HepG2 (cell line): ENCODE data around the gene LIN28A. TPM values are rescaled to one million over a fixed set of nuclear protein-coding genes. Genes with fewer than 3 reads are reported as not detected.

ENCODE experiments used
- CBX2 ChIP-seq, 2 experiments: fragments of 200-600 bp in 1 of 2; sonication (generic); formaldehyde crosslinking in 1 of 2; IDR thresholded peaks; 2 replicates each; pipeline versions ENCODE4 v1.7.0 to v1.8.1; 2018 to 2022; ENCODE audit warnings: low read depth in 2 of 2, low read length in 1 of 2, mild to moderate bottlenecking in 1 of 2, missing genetic modification reagents in 1 of 2
- HCFC1 ChIP-seq: fragments of 150-350 bp; IDR thresholded peaks from 2 replicates; pipeline ENCODE4 v1.6.1; 2014; ENCODE audit warnings: low read depth, low read length
- MED8 ChIP-seq: sonication (generic); formaldehyde crosslinking; IDR thresholded peaks from 2 replicates; pipeline ENCODE4 v1.8.1; 2023; ENCODE audit warnings: mild to moderate bottlenecking, missing genetic modification reagents; ENCODE audit not compliant: insufficient replicate concordance
- PCBP2 ChIP-seq: fragments of 200-400 bp; formaldehyde crosslinking; optimal IDR thresholded peaks from 2 replicates; pipeline ENCODE3; 2018; ENCODE audit warnings: low read length, low read depth; ENCODE audit not compliant: poor library complexity, severe bottlenecking
- PLRG1 ChIP-seq: fragments of 450-650 bp; conservative IDR thresholded peaks from 2 replicates; pipeline ENCODE4 v1.6.1; 2016
- PRMT3 ChIP-seq: sonication (generic); formaldehyde crosslinking; IDR thresholded peaks from 2 replicates; pipeline ENCODE4 v1.8.1; 2022; ENCODE audit warnings: low read depth, mild to moderate bottlenecking, moderate library complexity, missing genetic modification reagents, borderline replicate concordance
- RORA ChIP-seq: sonication (generic); formaldehyde crosslinking; IDR thresholded peaks from 2 replicates; pipeline ENCODE4 v1.5.0; 2020; ENCODE audit warnings: mild to moderate bottlenecking, missing genetic modification reagents, moderate library complexity
- SRSF4 ChIP-seq: fragments of 200-400 bp; formaldehyde crosslinking; IDR thresholded peaks from one replicate; pipeline ENCODE4 v1.6.1; 2018; ENCODE audit warnings: mild to moderate bottlenecking, low read depth, low read length, moderate library complexity; ENCODE audit not compliant: poor library complexity, severe bottlenecking
- ZFP82 ChIP-seq: sonication (generic); formaldehyde crosslinking; IDR thresholded peaks from 2 replicates; pipeline ENCODE4 v1.5.1; 2020; ENCODE audit warnings: mild to moderate bottlenecking, missing genetic modification reagents, borderline replicate concordance
- ZFX ChIP-seq: sonication (generic); formaldehyde crosslinking; IDR thresholded peaks from 2 replicates; pipeline ENCODE4 v1.4.0; 2020; ENCODE audit warnings: mild to moderate bottlenecking, low read depth, missing genetic modification reagents, moderate library complexity
- ZNF180 ChIP-seq: sonication (generic); formaldehyde crosslinking; IDR thresholded peaks from 2 replicates; pipeline ENCODE4 v1.4.0; 2020; ENCODE audit warnings: low read depth, missing genetic modification reagents, borderline replicate concordance
- ZNF292 ChIP-seq: sonication (generic); formaldehyde crosslinking; IDR thresholded peaks from 2 replicates; pipeline ENCODE4 v1.8.1; 2022; ENCODE audit warnings: mild to moderate bottlenecking, low read depth, missing genetic modification reagents, borderline replicate concordance
- ZNF841 ChIP-seq: sonication (generic); formaldehyde crosslinking; IDR thresholded peaks from 2 replicates; pipeline ENCODE4 v1.8.1; 2023; ENCODE audit warnings: missing genetic modification reagents, borderline replicate concordance
- polyA plus RNA-seq, 8 experiments: library from polyadenylated mRNA; depleted of rRNA in 3 of 8; stranded (reverse) in 7 of 8; unstranded in 1 of 8; fragments of >200 nt; fragmentation: Illumina TruSeq in 4 of 8; extraction: Trizol in 4 of 8; gene quantifications; 2 replicates each; pipeline versions ENCODE4 v1.2.1 to v1.2.3, GENCODE V29; 2011 to 2016; ENCODE audit warnings: low read depth in 4 of 8, missing spikeins in 1 of 8, mixed read lengths in 1 of 8; ENCODE audit not compliant: insufficient read depth in 1 of 8
- total RNA-seq, 5 experiments: library from RNA; depleted of rRNA; stranded (reverse); fragments of >200 nt; fragmentation: Illumina TruSeq; extraction: Trizol; gene quantifications; 2 replicates each; pipeline ENCODE4 v1.2.3, GENCODE V29; 2016; ENCODE audit warnings: low read depth in 1 of 5
- TF ChIP-seq, protein P1 (sequence below): sonication (generic); formaldehyde crosslinking; IDR thresholded peaks from one replicate; pipeline ENCODE4 v1.5.1; 2020; ENCODE audit warnings: mild to moderate bottlenecking, missing genetic modification reagents; ENCODE audit errors: not compliant biosample characterization
- TF ChIP-seq, protein P2 (sequence below): sonication (generic); formaldehyde crosslinking; IDR thresholded peaks from 2 replicates; pipeline ENCODE4 v1.4.0; 2020; ENCODE audit warnings: missing genetic modification reagents, low read depth, mild to moderate bottlenecking, borderline replicate concordance
- TF ChIP-seq, protein P3 (sequence below): sonication (generic); formaldehyde crosslinking; IDR thresholded peaks from 2 replicates; pipeline ENCODE4 v1.4.0; 2020; ENCODE audit warnings: missing genetic modification reagents, mild to moderate bottlenecking, borderline replicate concordance

Gene LIN28A
- total and polyA plus RNA-seq, 2 of the 13 experiments (the other 11 are each of a cell fraction or from before 2014, with no cell fraction given) = not detected

DNA sequence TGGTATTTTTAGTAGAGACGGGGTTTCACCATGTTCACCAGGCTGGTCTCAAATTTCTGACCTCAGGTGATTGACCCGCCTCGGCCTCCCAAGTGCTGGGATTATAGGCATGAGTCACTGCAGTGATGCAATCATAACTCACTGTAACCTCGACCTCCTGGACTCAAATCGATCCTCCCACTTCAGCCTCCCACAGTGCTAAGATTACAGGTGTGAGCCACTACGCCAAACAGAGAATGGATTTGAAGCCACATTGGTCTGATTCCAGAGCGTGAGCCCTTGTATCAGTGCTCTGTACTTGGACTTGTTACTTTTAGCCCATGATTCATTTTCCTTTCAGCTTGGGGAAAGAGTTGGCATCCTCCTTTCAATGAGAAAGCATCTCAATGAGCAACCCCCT is 23.2 kb upstream of the LIN28A start (continued):
- TF ChIP-seq PRMT3 (no peak), SRSF4 (no peak), ZNF841 (CRISPR knock-in tag) (no peak), ZNF180 (CRISPR knock-in tag) (no peak), ZNF292 (CRISPR knock-in tag) (peak; percentile 55; the same call in 1 of the 2 replicates), PLRG1 (no peak), HCFC1 (no peak), PCBP2 (no peak), MED8 (CRISPR knock-in tag) (no peak), ZFX (CRISPR knock-in tag) (no peak), CBX2 (IDR thresholded peaks at IDR 0.05; ENCODE audit: low read depth, low read length) (no peak), CBX2 (CRISPR knock-in tag; IDR thresholded peaks at IDR 0.05; ENCODE audit: low read depth) (no peak), ZFP82 (CRISPR knock-in tag) (0 out of 2 replicates have a peak, but pooled peaks have one; percentile 54), RORA (CRISPR knock-in tag) (0 out of 2 replicates have a peak, but pooled peaks have one; percentile 69)
- TF ChIP-seq, protein P1, sequence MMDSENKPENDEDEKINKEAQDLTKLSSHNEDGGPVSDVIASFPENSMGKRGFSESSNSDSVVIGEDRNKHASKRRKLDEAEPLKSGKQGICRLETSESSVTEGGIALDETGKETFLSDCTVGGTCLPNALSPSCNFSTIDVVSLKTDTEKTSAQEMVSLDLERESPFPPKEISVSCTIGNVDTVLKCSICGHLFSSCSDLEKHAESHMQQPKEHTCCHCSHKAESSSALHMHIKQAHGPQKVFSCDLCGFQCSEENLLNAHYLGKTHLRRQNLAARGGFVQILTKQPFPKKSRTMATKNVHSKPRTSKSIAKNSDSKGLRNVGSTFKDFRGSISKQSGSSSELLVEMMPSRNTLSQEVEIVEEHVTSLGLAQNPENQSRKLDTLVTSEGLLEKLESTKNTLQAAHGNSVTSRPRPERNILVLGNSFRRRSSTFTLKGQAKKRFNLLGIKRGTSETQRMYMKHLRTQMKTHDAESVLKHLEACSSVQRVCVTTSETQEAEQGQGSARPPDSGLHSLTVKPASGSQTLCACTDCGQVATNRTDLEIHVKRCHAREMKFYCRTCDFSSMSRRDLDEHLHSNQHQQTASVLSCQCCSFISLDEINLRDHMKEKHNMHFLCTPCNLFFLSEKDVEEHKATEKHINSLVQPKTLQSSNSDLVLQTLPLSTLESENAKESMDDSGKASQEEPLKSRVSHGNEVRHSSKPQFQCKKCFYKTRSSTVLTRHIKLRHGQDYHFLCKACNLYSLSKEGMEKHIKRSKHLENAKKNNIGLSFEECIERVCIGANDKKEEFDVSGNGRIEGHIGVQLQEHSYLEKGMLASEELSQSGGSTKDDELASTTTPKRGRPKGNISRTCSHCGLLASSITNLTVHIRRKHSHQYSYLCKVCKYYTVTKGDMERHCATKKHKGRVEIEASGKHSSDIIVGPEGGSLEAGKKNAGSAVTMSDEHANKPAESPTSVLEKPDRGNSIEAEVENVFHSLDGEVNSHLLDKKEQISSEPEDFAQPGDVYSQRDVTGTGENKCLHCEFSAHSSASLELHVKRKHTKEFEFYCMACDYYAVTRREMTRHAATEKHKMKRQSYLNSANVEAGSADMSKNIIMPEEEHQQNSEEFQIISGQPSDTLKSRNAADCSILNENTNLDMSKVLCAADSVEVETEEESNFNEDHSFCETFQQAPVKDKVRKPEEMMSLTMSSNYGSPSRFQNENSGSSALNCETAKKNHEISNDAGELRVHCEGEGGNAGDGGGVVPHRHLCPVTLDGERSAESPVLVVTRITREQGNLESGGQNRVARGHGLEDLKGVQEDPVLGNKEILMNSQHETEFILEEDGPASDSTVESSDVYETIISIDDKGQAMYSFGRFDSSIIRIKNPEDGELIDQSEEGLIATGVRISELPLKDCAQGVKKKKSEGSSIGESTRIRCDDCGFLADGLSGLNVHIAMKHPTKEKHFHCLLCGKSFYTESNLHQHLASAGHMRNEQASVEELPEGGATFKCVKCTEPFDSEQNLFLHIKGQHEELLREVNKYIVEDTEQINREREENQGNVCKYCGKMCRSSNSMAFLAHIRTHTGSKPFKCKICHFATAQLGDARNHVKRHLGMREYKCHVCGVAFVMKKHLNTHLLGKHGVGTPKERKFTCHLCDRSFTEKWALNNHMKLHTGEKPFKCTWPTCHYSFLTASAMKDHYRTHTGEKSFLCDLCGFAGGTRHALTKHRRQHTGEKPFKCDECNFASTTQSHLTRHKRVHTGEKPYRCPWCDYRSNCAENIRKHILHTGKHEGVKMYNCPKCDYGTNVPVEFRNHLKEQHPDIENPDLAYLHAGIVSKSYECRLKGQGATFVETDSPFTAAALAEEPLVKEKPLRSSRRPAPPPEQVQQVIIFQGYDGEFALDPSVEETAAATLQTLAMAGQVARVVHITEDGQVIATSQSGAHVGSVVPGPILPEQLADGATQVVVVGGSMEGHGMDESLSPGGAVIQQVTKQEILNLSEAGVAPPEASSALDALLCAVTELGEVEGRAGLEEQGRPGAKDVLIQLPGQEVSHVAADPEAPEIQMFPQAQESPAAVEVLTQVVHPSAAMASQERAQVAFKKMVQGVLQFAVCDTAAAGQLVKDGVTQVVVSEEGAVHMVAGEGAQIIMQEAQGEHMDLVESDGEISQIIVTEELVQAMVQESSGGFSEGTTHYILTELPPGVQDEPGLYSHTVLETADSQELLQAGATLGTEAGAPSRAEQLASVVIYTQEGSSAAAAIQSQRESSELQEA = no peak
- TF ChIP-seq, protein P2, sequence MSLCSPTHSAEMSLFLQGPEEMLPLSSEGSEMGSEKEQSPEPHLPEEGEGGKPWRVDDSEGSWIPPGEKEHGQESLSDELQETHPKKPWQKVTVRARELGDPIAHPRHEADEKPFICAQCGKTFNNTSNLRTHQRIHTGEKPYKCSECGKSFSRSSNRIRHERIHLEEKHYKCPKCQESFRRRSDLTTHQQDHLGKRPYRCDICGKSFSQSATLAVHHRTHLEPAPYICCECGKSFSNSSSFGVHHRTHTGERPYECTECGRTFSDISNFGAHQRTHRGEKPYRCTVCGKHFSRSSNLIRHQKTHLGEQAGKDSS = no peak; the same call in 1 of the 2 replicates
- TF ChIP-seq, protein P3, sequence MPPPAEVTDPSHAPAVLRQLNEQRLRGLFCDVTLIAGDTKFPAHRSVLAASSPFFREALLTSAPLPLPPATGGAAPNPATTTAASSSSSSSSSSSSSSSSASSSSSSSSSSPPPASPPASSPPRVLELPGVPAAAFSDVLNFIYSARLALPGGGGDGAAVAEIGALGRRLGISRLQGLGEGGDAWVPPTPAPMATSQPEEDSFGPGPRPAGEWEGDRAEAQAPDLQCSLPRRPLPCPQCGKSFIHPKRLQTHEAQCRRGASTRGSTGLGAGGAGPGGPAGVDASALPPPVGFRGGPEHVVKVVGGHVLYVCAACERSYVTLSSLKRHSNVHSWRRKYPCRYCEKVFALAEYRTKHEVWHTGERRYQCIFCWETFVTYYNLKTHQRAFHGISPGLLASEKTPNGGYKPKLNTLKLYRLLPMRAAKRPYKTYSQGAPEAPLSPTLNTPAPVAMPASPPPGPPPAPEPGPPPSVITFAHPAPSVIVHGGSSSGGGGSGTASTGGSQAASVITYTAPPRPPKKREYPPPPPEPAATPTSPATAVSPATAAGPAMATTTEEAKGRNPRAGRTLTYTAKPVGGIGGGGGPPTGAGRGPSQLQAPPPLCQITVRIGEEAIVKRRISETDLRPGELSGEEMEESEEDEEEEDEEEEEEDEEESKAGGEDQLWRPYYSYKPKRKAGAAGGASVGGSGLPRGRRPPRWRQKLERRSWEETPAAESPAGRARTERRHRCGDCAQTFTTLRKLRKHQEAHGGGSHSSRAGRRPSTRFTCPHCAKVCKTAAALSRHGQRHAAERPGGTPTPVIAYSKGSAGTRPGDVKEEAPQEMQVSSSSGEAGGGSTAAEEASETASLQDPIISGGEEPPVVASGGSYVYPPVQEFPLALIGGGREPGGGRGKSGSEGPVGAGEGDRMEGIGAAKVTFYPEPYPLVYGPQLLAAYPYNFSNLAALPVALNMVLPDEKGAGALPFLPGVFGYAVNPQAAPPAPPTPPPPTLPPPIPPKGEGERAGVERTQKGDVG (CRISPR knock-in tag) = no peak
